Motor neuron (in vitro differentiated cells): ENCODE data around the gene CER1. TPM values are rescaled to one million over a fixed set of nuclear protein-coding genes. Genes with fewer than 3 reads are reported as not detected.

Source experiments
- ATAC-seq, 8 experiments: fragments of 200-7000 bp; cut with Tn5 transposase; replicated peaks in 6 of 8; 2 replicates each; pipeline ENCODE4 v1.8.0; 2021; ENCODE audit warnings: mild to moderate bottlenecking in 8 of 8, moderate library complexity in 8 of 8
- H3K27ac ChIP-seq, 2 donors: fragments of 250-450 bp; sonication (Bioruptor Pico); 2 replicates each; pipeline ENCODE4 v1.9.0; 2021; ENCODE audit warnings: antibody characterized with exemption in 2 of 2, mild to moderate bottlenecking in 2 of 2, moderate library complexity in 1 of 2
- H3K4me1 ChIP-seq, 2 donors: fragments of 250-450 bp; sonication (Bioruptor Pico); replicated peaks in 1 of 2; 2 replicates each; pipeline ENCODE4 v1.6.1; 2021; ENCODE audit warnings: antibody characterized with exemption in 2 of 2, mild to moderate bottlenecking in 2 of 2, moderate library complexity in 1 of 2
- H3K4me3 ChIP-seq, 5 donors: fragments of 250-450 bp; sonication (Bioruptor Pico); 2 replicates each; pipeline ENCODE4 v1.9.0; 2021; ENCODE audit warnings: antibody characterized with exemption in 5 of 5, mild to moderate bottlenecking in 5 of 5, moderate library complexity in 4 of 5
- WGBS, 10 experiments: fragments of 450-650 bp; shearing (Covaris generic); methylation state at CpG; one replicate each; pipeline ENCODE4 v1.0.0; 2022; 5-methylcytosine and 5-hydroxymethylcytosine counted together
- in situ Hi-C, 9 experiments: fragments of 400-800 bp; cut with MboI; loops; one replicate each; pipeline ENCODE4 v1.15.0; 2021; ENCODE audit warnings: low sequenced_read_pairs in 9 of 9, low pct_unique_long_range_greater_than_20kb in 2 of 9; ENCODE audit not compliant: unreplicated experiment in 9 of 9
- total RNA-seq, 8 experiments: library from RNA; unstranded; fragments of 300-600 nt; gene quantifications; 2 replicates each; pipeline versions ENCODE4 v1.2.3 to v1.2.4, GENCODE V29; 2022

Gene CER1
- total RNA-seq, result under 1 TPM in 4 of 8 experiments, not detected in 4; 0.24 to 0.50 (median 0.34) TPM

GRCh38 chr9:14722391-14723035, at the start of gene CER1:
TSS of gene CER1 (minus strand) at chr9:14722733. CDS start at chr9:14722672, 61 bp downstream.
- ATAC-seq, result no peak
- in situ Hi-C loops, result no loop called here
- no peak within 1 kb of the TSS for H3K4me3 ChIP-seq
- H3K4me1 ChIP-seq, result peaks cover 7 to 9% of the 10 kb centered on the region in 2 donors
- no peak within 1 kb of the TSS for H3K27ac ChIP-seq
- 0 to 100% (median 37%) methylated on average over 1 to 4 of the region's 7 CpGs; no CpG with 5 or more reads in 5 of the 10 experiments for WGBS, 10 experiments

- ATAC-seq, result no peak
- in situ Hi-C loops, result loop anchor here in 4 of 9 experiments (10.0 to 25.0 kb wide), 3 partner anchors 158 to 308 kb away; no protein-coding TSS in a partner anchor
- Histone ChIP-seq H3K4me1 (no peaks in the 10 kb centered on the region), H3K27ac (no peak overlapping the region), H3K4me3 (no peak overlapping the region)
- 17 to 100% (median 66%) methylated on average over 1 to 7 of the region's 7 CpGs; no CpG with 5 or more reads in 3 of the 10 experiments for WGBS, 10 experiments
Observed at GRCh38 chr9:14770592-14770991, 48.1 kb upstream of the CER1 start.

GRCh38 chr9:14769230-14769571, 46.7 kb upstream of the CER1 start:
- in situ Hi-C loops, result loop anchor here in 4 of 9 experiments (25.0 kb wide), 2 partner anchors 157 to 307 kb away; no protein-coding TSS in a partner anchor

GRCh38 chr9:14768405-14769229, 46.1 kb upstream of the CER1 start:
- H3K4me3 ChIP-seq, result no peak overlapping the region
- in situ Hi-C loops, result loop anchor here in 4 of 9 experiments (25.0 kb wide), 2 partner anchors 156 to 306 kb away; no protein-coding TSS in a partner anchor
- 3 to 53% (median 26%) methylated on average over 2 to 8 of the region's 8 CpGs for WGBS, 10 experiments
- peak in 5 of 8 experiments; percentile 12 to 52 (median 31) for ATAC-seq
- H3K27ac ChIP-seq, result no peak overlapping the region
- H3K4me1 ChIP-seq, result no peaks in the 10 kb centered on the region

More at GRCh38 chr9:14769230-14769571, 46.7 kb upstream of the CER1 start:
- Histone ChIP-seq H3K4me1 (no peaks in the 10 kb centered on the region), H3K27ac (no peak overlapping the region), H3K4me3 (no peak overlapping the region)
- WGBS, 10 experiments, result 10 to 83% (median 36%) methylated on average over 1 to 3 of the region's 3 CpGs; no CpG with 5 or more reads in 1 of the 10 experiments
- ATAC-seq, result peak in 4 of 8 experiments; percentile 33 to 80 (median 50)

GRCh38 chr9:14766299-14766698, 43.8 kb upstream of the CER1 start:
- in situ Hi-C loops, result loop anchor here in 4 of 9 experiments (25.0 kb wide), 2 partner anchors 154 to 304 kb away; no protein-coding TSS in a partner anchor
- WGBS, 10 experiments, result 78 to 100% (median 93%) methylated on average over 1 to 5 of the region's 6 CpGs; no CpG with 5 or more reads in 5 of the 10 experiments

GRCh38 chr9:14761584-14761983, 39.1 kb upstream of the CER1 start:
- 41 to 100% (median 90%) methylated on average over 1 to 2 of the region's 2 CpGs for WGBS, 10 experiments
- in situ Hi-C loops, result loop anchor here in 4 of 9 experiments (25.0 kb wide), 2 partner anchors 149 to 299 kb away; no protein-coding TSS in a partner anchor
- peak in 1 of 8 experiments; percentile 60 for ATAC-seq
- no peaks in the 10 kb centered on the region for H3K4me1 ChIP-seq
- H3K4me3 ChIP-seq, result no peak overlapping the region
- no peak overlapping the region for H3K27ac ChIP-seq

More at GRCh38 chr9:14766299-14766698, 43.8 kb upstream of the CER1 start:
- H3K27ac ChIP-seq, result no peak overlapping the region
- no peak overlapping the region for H3K4me3 ChIP-seq
- no peak for ATAC-seq
- H3K4me1 ChIP-seq, result no peaks in the 10 kb centered on the region

GRCh38 chr9:14760060-14760459, 37.5 kb upstream of the CER1 start:
- in situ Hi-C loops, result loop anchor here in 4 of 9 experiments (25.0 kb wide), 2 partner anchors 148 to 298 kb away; no protein-coding TSS in a partner anchor
- Histone ChIP-seq H3K4me3 (no peak overlapping the region), H3K4me1 (no peaks in the 10 kb centered on the region), H3K27ac (no peak overlapping the region)
- 0% methylated on average over 1 of the region's 1 CpG; no CpG with 5 or more reads in 7 of the 10 experiments for WGBS, 10 experiments
- ATAC-seq, result no peak

- no peak overlapping the region for H3K4me3 ChIP-seq
- 13 to 100% (median 86%) methylated on average over 1 of the region's 1 CpG; no CpG with 5 or more reads in 1 of the 10 experiments for WGBS, 10 experiments
- ATAC-seq, result no peak
- no peak overlapping the region for H3K27ac ChIP-seq
- in situ Hi-C loops, result loop anchor here in 4 of 9 experiments (25.0 kb wide), 2 partner anchors 144 to 294 kb away; no protein-coding TSS in a partner anchor
- no peaks in the 10 kb centered on the region for H3K4me1 ChIP-seq
Observed at GRCh38 chr9:14756291-14756690, 33.8 kb upstream of the CER1 start.

GRCh38 chr9:14752871-14753270, 30.3 kb upstream of the CER1 start:
- in situ Hi-C loops, result loop anchor here in 4 of 9 experiments (25.0 kb wide), 2 partner anchors 141 to 291 kb away; no protein-coding TSS in a partner anchor
- H3K27ac ChIP-seq, result no peak overlapping the region
- no peak for ATAC-seq
- 11 to 100% (median 88%) methylated on average over 1 of the region's 1 CpG; no CpG with 5 or more reads in 1 of the 10 experiments for WGBS, 10 experiments
- no peaks in the 10 kb centered on the region for H3K4me1 ChIP-seq
- no peak overlapping the region for H3K4me3 ChIP-seq

GRCh38 chr9:14752271-14752670, 29.7 kb upstream of the CER1 start:
- ATAC-seq, result no peak
- in situ Hi-C loops, result loop anchor here in 4 of 9 experiments (25.0 kb wide), 2 partner anchors 140 to 290 kb away; no protein-coding TSS in a partner anchor
- no peaks in the 10 kb centered on the region for H3K4me1 ChIP-seq
- no peak overlapping the region for H3K27ac ChIP-seq
- WGBS, 10 experiments, result 38 to 100% (median 88%) methylated on average over 1 of the region's 1 CpG
- no peak overlapping the region for H3K4me3 ChIP-seq

- in situ Hi-C loops, result loop anchor here in 4 of 9 experiments (25.0 kb wide), 2 partner anchors 139 to 289 kb away; no protein-coding TSS in a partner anchor
- H3K27ac ChIP-seq, result no peak overlapping the region
Observed at GRCh38 chr9:14750821-14751220, 28.3 kb upstream of the CER1 start.

GRCh38 chr9:14749741-14750211, 27.2 kb upstream of the CER1 start:
- Histone ChIP-seq H3K4me1 (no peaks in the 10 kb centered on the region), H3K4me3 (no peak overlapping the region), H3K27ac (no peak overlapping the region)
- in situ Hi-C loops, result loop anchor here in 4 of 9 experiments (25.0 kb wide), 2 partner anchors 137 to 287 kb away; no protein-coding TSS in a partner anchor
- WGBS, 10 experiments, result 17 to 100% (median 51%) methylated on average over 1 to 8 of the region's 9 CpGs; no CpG with 5 or more reads in 1 of the 10 experiments
- no peak for ATAC-seq

More at GRCh38 chr9:14750821-14751220, 28.3 kb upstream of the CER1 start:
- ATAC-seq, result no peak
- no peaks in the 10 kb centered on the region for H3K4me1 ChIP-seq
- H3K4me3 ChIP-seq, result no peak overlapping the region
